Muscle layer of duodenum (tissue), 2 donors: ENCODE results near the gene FOXD3.

Experiments used
- H3K27ac ChIP-seq: one replicate; pipeline ENCODE4 v1.7.0; 2013; ENCODE audit warnings: mild to moderate bottlenecking, low read length
- H3K27me3 ChIP-seq: one replicate; pipeline ENCODE4 v1.7.0; 2013; ENCODE audit warnings: low read depth, mild to moderate bottlenecking, control low read depth, low read length
- H3K36me3 ChIP-seq, 2 donors: one replicate each; pipeline ENCODE4 v1.7.0; 2013; ENCODE audit warnings: low read length in 2 of 2, control low read depth in 1 of 2, mild to moderate bottlenecking in 1 of 2; ENCODE audit not compliant: insufficient read depth in 2 of 2, control insufficient read depth in 1 of 2
- H3K4me1 ChIP-seq, 2 donors: one replicate each; pipeline ENCODE4 v1.7.0; 2013; ENCODE audit warnings: low read length in 2 of 2, mild to moderate bottlenecking in 2 of 2, control low read depth in 1 of 2, moderate library complexity in 1 of 2; ENCODE audit not compliant: insufficient read depth in 2 of 2, control insufficient read depth in 1 of 2
- H3K4me3 ChIP-seq, 2 donors: one replicate each; pipeline ENCODE4 v1.7.0; 2013; ENCODE audit warnings: low read length in 2 of 2, low read depth in 1 of 2, mild to moderate bottlenecking in 1 of 2
- H3K9me3 ChIP-seq, 2 donors: one replicate each; pipeline ENCODE4 v1.7.0; 2013; ENCODE audit warnings: low read length in 2 of 2, control low read depth in 1 of 2, mild to moderate bottlenecking in 1 of 2; ENCODE audit not compliant: control insufficient read depth in 1 of 2
- donor health status: healthy.

FOXD3 gene

DNA sequence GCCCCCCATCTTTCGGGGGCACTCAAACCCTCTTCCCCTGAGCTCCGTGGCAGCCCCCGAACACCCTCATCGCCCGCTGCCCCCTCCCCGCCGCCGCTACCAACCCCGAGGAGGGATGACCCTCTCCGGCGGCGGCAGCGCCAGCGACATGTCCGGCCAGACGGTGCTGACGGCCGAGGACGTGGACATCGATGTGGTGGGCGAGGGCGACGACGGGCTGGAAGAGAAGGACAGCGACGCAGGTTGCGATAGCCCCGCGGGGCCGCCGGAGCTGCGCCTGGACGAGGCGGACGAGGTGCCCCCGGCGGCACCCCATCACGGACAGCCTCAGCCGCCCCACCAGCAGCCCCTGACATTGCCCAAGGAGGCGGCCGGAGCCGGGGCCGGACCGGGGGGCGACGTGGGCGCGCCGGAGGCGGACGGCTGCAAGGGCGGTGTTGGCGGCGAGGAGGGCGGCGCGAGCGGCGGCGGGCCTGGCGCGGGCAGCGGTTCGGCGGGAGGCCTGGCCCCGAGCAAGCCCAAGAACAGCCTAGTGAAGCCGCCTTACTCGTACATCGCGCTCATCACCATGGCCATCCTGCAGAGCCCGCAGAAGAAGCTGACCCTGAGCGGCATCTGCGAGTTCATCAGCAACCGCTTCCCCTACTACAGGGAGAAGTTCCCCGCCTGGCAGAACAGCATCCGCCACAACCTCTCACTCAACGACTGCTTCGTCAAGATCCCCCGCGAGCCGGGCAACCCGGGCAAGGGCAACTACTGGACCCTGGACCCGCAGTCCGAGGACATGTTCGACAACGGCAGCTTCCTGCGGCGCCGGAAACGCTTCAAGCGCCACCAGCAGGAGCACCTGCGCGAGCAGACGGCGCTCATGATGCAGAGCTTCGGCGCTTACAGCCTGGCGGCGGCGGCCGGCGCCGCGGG is 837 bp downstream of the FOXD3 start:
- Histone ChIP-seq H3K27me3 (peaks cover 77% of the 10 kb centered on the region), H3K4me1 (peaks cover 4 to 27% of the 10 kb centered on the region in 2 donors), H3K27ac (no peak overlapping the region)

DNA sequence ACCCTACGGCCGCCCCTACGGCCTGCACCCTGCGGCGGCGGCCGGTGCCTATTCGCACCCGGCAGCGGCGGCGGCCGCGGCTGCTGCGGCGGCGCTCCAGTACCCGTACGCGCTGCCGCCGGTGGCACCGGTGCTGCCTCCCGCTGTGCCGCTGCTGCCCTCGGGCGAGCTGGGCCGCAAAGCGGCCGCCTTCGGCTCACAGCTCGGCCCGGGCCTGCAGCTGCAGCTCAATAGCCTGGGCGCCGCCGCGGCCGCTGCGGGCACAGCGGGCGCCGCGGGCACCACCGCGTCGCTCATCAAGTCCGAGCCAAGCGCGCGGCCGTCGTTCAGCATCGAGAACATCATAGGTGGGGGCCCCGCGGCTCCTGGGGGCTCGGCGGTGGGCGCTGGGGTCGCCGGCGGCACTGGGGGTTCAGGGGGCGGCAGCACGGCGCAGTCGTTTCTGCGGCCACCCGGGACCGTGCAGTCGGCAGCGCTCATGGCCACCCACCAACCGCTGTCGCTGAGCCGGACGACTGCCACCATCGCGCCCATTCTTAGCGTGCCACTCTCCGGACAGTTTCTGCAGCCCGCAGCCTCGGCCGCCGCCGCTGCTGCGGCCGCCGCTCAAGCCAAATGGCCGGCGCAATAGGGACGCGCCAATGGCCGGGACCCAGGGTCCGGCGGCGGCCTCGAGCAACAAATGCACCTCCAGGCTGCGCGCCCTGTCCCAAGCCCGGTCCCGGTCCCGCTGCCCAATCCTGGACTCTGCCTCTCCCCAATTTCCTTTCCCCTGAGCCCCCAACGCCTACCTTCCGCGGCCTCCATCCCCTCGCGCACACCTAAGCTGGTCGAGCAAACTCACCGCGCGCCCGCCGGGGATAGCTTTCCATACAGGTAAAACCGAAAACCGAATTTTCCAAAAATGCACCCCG is 1.8 kb downstream of the FOXD3 start:
- Histone ChIP-seq H3K27me3 (peaks cover 76% of the 10 kb centered on the region), H3K9me3 (peaks cover 0 to 9% of the 10 kb centered on the region in 2 donors), H3K36me3 (no peaks in the 10 kb centered on the region), H3K4me3 (peak overlapping the region in 1 of 2 donors; percentile 70), H3K4me1 (peaks cover 4 to 27% of the 10 kb centered on the region in 2 donors), H3K27ac (no peak overlapping the region)

More for the DNA sequence above, 837 bp downstream of the FOXD3 start:
- Histone ChIP-seq H3K9me3 (peaks cover 0 to 5% of the 10 kb centered on the region in 2 donors), H3K4me3 (peak overlapping the region in 1 of 2 donors; percentile 70), H3K36me3 (no peaks in the 10 kb centered on the region)

DNA sequence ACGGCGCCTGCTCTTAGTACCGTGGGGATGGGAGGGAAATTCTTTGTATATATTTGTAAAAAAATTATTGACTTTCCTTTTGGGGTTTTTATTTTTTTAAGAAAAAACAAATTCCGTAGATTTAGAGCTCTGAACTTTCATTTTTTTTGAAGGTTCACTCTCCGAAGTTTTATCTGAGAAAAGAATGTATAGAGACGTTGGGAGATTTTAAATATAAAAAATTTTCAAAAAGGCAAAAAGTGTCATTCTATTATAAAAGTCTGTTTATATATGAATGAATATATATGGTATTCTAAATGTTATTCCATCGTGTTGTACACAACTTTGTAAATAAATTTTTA is 2.4 kb downstream of the FOXD3 start:
- Histone ChIP-seq H3K9me3 (peaks cover 0 to 9% of the 10 kb centered on the region in 2 donors), H3K27me3 (peaks cover 76% of the 10 kb centered on the region), H3K4me1 (peaks cover 4 to 30% of the 10 kb centered on the region in 2 donors), H3K27ac (no peak overlapping the region), H3K36me3 (no peaks in the 10 kb centered on the region), H3K4me3 (peak overlapping the region in 1 of 2 donors; percentile 70)

DNA sequence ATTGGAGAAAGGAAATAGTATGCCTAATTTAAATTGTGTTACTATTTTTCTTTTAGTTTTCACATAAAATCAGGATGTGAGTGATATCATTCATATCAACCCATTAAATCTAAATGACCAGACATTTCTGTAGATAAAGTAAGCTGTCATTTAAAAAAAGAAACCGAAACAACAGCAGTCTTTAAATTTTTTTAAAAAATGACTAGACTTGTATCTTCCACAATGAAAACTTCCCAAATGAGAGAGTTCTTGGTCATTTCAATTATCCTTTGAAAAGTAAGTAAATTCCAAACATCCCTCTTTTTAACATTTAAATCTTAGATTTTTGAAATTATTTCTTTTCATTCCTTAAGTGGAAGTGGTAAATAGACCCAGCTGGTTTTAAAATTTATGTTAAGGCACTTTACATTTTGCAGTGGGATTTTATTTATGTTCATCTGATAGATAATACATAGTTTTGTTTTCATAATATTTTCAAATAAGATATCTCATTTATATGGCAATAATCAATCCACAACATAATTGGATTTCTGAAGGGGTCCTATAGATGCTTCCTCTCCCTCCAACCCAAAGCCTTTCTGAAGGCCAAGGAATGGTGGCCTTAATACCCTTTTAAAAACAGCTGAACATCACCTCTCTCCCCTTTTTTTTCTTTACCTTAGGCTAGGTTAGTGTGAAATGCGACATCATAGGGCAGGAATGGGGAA is 3.1 kb downstream of the FOXD3 start:
- Histone ChIP-seq H3K4me3 (peak overlapping the region in 1 of 2 donors; percentile 38), H3K27me3 (peaks cover 76% of the 10 kb centered on the region), H3K27ac (peak overlapping the region; percentile 3), H3K4me1 (peaks cover 4 to 34% of the 10 kb centered on the region in 2 donors), H3K9me3 (peaks cover 0 to 9% of the 10 kb centered on the region in 2 donors), H3K36me3 (no peaks in the 10 kb centered on the region)

DNA sequence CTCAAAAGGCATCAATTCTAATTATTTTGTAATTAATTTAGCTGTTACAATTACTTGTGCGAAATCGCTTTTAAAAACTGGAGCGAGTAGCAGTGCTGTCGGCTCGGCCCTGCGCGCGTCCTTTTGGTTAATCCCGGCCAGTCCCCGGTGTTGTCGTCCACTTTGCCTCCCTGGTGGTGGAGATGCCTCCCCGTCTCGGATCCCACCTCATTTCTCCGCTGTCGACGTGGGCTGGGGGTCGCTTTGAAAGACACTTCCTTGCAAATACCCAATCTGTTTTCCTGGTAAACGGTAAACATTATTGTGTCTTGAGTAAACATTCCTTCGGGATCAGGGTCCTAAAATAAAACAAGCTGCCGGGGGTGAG is 3.7 kb downstream of the FOXD3 start:
- Histone ChIP-seq H3K4me1 (peaks cover 4 to 33% of the 10 kb centered on the region in 2 donors), H3K27me3 (peaks cover 75% of the 10 kb centered on the region), H3K9me3 (peaks cover 0 to 9% of the 10 kb centered on the region in 2 donors), H3K4me3 (peak overlapping the region in 1 of 2 donors; percentile 38), H3K27ac (no peak overlapping the region), H3K36me3 (no peaks in the 10 kb centered on the region)

DNA sequence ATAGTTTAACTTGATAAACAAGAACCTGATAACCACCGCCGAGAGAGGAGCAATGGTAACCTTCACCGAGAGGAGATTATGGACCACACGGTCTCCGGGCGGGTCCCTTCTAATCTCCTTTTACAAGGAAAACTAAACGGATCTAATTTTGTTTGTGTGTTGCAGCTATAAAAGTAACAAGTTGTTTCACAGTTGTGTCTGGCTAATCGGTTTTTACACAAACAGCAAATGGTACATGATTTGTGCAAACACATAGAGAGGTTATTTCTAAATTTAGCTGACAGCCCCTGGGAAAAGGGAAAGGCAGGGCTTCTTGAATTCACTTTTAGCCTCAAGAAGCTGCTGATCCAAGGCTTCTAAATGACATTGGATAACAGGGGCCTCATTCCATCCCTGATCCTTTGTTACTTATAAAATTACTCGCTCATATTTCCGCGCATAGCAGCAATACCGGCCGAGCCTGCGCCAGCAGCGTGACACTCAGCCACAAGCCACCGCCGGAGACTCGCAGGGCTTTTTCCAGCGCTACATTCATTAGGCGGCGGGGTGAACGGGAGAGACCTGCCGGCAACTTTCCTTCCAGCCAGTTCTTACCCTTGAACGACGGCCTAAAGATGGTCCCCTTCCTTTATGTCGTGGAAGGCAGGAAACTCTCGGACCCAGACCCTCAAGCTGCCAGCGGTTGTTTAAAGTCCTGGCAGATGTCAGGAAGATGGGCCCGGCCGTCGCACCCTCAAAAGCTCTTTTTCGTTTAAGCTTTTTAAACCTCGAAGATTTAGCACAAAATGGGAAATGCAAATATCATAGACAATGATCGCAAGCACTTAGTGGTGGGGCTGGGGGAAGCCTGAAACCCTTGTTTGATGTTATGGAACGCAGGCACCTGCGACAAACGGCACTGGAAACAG is 4.4 kb downstream of the FOXD3 start:
- Histone ChIP-seq H3K4me3 (peak overlapping the region in 1 of 2 donors; percentile 38), H3K27me3 (peaks cover 74% of the 10 kb centered on the region), H3K4me1 (peaks cover 3 to 29% of the 10 kb centered on the region in 2 donors), H3K36me3 (no peaks in the 10 kb centered on the region), H3K9me3 (peaks cover 0 to 9% of the 10 kb centered on the region in 2 donors), H3K27ac (peak overlapping the region; percentile 31)

DNA sequence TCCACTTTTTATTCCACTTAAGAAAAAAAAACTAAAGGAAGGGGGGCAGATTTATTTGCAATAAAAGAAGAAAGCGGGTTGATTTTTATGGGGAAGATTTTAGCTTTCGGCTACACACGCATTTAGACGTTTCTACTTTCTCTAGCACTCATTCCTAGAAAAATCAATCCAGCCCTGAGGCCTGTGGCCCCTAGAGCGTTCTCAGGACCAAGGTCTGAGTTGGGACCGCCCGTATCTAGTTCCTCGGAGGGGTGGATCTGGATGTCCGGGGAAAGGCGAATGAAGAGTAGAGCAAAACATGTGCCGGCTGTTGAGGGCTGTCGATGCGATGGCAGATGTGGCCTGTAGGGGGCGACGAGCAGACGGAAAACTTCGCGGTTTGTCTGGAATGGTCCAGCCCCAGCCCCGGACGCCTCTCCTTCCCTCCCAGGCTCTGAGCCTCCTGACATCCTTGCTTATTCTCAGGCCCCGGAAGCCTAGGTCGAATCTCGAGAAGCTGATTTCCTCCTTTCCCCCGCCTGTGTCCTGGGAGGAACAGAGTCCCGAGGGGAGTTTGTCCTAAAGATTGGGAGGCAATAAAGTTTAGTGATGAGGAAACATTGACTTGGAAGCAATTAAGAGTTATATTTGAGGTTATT is 5.2 kb downstream of the FOXD3 start:
- Histone ChIP-seq H3K36me3 (no peaks in the 10 kb centered on the region), H3K4me3 (no peak overlapping the region), H3K27me3 (peaks cover 73% of the 10 kb centered on the region), H3K27ac (no peak overlapping the region), H3K9me3 (peaks cover 0 to 9% of the 10 kb centered on the region in 2 donors), H3K4me1 (peaks cover 0 to 21% of the 10 kb centered on the region in 2 donors)

DNA sequence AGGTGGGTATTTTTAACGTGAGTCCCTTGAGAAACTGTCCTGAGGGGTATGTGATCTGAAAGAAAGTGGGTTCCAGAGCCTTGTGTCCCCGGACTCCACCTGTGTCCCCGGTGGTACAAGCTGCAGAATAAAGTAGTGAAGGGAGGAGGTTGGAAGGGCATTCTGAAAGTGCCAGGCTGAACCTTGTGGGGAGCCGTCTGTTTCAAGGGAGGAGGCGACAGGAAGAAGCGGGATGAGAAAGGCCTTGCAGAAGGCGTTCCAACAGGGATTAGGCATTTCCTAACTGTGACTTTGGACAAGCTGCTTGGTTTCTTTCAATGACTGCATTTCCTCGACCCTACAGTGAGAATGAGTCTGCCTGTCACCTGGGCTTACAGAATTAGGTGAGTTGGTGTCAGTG is 5.8 kb downstream of the FOXD3 start:
- H3K4me3 ChIP-seq: no peak overlapping the region
- peaks cover 0 to 9% of the 10 kb centered on the region in 2 donors for H3K9me3 ChIP-seq
- H3K27ac ChIP-seq: no peak overlapping the region
- H3K27me3 ChIP-seq: peaks cover 73% of the 10 kb centered on the region
- no peaks in the 10 kb centered on the region for H3K36me3 ChIP-seq
- peaks cover 0 to 16% of the 10 kb centered on the region in 2 donors for H3K4me1 ChIP-seq

DNA sequence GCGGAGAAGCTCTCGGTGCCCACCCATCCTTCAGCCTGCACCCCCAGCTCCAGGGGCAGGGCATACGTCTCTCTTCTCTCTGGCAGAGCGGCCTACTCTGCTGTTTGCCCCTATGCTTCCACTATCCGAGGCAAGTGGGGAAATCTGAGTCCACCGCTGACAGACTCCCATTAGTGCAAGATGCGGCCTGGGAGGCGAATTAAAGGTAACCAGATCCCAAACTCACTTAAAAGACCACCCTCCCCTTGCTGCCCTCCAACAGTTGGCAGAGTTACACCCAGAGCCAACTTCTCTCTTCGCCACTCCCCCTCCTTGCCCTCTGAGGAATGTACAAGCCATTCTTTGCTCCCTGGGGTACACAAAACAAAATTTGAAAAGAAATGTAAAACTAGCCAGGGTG is 6.4 kb downstream of the FOXD3 start:
- Histone ChIP-seq H3K4me3 (no peak overlapping the region), H3K27ac (no peak overlapping the region), H3K9me3 (peaks cover 0 to 9% of the 10 kb centered on the region in 2 donors), H3K27me3 (peaks cover 73% of the 10 kb centered on the region), H3K36me3 (no peaks in the 10 kb centered on the region), H3K4me1 (peaks cover 0 to 15% of the 10 kb centered on the region in 2 donors)
